Activated CD4-positive, CD25-positive, alpha-beta regulatory T cell (primary cell): ENCODE data around the gene GPR12.
"Not testable (repeated sequence)": the region's sequence is repeated elsewhere in the genome, so short reads cannot be mapped to it uniquely, and the experiment has no call there.

Experiments used
- DNase-seq, 4 experiments: peaks; one replicate each; lab custom pipeline; 2025; lab: John Stamatoyannopoulos, UW

The GPR12 gene

DNA sequence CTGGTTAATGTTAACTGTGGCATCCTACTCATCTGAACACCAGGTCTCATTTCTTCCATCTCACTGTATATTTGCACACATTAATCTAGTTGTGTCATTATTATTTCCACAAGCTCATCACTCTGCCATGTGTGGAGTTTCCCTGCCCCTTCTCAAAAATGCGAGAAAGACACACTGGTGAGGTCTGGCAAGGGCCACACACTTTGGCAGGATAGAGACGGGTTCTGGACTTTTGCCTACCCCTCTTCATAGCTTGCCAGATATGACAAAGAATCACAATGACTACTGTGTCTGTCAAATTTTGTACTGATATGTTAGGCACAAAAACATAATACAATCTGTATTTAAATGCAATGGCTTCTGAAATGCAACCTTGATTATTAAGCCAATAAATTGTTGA is 12.9 kb downstream of the GPR12 start:
- no peak for DNase-seq

DNA sequence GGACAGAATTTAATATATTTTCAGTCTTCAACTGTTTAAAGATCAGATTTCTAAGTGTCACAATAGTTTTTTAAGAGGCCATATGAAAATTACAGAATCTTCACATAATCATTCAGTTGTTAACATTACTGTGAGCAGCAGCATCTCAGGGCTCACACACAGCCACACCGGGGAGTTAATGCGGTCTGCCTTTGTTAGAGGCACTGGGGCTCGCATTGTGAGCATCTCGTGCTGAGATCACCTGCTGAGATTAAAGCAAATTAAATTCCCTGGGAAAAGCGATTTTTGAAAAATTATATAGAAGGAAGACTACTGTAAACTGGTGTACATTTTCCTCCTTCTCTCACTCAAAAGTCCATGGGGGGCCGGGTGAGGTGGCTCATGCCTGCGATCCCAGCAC is 16.6 kb downstream of the GPR12 start:
- no peak for DNase-seq

DNA sequence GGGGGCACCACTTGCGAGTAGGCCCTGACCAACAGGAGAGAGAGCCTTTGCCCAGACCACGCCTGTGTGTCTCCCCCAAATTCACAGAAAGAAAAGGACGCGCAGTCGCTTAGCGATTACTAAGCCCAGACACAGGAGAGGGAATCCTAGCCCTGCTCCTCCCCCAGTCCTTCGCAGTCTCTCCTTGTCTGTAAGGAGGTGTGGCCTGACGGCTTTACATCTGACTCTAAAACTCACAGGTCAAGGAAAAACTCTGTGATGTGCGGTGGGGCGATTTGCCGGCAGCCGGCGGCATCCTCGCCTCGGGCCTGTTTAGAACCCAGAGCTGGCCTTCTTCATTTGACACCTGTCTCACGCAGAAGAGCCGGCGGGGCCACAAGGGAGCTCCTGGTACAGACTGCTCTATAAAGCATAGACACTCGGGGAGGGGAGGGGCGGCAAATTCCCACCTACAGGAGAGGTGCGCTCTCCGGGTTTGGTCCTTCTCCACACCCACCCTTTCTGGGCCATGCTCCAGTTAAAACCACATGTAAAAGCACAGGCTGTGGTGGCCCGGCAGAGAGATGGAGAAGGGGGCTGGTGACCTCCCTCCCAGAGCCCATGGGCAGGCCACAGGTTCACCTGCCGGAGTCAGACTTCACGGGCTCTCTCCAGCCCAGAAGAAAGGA is 17.8 kb downstream of the GPR12 start:
- no peak for DNase-seq

DNA sequence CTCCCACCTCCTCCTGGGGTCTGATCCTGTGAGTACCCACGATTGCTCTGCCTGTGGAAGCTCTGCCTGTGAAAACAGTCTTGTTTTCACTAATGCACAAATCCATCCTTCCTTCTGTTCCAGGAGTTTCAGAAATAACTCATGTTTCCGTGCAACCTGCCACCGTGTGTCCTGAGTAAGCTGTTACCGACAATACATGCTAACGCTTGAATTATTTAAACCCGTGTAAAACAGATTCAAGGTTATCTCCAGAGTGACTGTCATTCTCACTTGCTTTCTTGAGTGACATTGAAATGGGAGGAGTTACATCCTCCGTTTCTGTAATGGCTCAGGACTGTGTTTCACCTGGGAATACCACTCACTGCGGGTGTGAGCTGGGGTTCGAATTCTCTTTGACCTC is 24.9 kb downstream of the GPR12 start:
- no peak for DNase-seq

DNA sequence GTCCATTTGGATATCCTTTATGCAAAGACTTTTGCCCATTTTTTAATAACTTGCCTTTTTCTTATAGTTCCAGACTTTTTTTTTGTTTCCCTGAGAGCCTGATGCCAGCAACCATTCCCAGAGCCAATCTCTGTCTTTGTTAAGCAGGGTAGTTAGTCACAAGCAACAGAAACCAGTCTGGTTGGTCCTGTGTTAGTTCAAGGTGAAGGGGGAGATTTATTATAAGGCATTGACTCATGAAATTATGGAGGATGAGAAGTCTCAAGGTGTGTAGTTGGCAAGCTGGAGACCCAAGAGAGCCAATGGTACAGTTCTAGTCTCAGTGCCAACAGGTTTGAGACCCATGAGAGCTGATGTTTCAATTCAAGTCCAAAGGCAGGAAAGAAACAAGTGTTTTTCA is 33.0 kb downstream of the GPR12 start:
- no peak for DNase-seq

DNA sequence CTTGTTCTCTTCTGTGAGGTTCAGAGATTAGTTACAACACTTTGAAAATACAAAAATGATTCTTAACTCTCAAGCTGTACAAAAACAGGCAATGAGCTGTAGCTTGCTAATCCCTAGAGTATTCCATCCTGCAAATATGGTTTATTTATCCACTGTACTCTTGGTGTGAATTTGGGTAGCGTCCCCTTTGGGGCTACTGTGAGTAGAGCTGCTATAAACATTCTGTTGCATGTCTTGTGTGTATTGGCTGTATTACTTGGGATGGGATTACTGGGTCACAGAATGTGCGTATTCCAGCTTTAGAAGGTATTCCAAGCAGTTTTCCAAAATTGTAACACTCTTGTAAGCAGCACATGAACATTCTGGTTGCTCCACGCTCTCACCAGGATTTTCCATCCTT is 33.5 kb downstream of the GPR12 start:
- no peak for DNase-seq

DNA sequence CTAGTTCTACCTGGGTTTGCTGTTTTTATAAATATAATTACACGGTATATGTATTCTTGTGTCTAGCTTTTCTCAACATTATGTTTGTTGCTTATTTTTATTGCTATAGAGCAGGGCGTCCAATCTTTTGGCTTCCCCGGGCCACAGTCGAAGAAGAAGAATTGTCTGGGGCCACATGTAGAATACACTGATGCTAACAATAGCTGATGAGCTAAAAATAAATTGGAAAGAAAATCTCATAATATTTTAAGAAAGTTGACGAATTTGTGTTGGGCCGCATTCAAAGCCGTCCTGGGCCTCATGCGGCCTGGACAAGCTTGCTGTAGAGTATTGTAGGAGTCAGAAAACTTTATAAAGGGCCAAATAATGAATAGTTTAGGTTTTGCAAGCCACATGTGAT is 33.9 kb downstream of the GPR12 start:
- no peak for DNase-seq

DNA sequence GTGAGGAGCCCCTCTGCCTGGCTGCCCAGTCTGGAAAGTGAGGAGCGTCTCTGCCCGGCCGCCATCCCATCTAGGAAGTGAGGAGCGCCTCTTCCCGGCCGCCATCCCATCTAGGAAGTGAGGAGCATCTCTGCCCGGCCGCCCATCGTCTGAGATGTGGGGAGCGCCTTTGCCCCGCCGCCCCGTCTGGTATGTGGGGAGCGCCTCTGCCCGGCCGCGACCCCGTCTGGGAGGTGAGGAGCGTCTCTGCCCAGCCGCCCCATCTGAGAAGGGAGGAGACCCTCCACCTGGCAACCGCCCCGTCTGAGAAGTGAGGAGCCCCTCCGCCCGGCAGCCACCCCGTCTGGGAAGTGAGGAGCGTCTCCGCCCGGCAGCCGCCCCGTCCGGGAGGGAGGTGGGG is 37.0 kb downstream of the GPR12 start:
- not testable (repeated sequence) for DNase-seq

DNA sequence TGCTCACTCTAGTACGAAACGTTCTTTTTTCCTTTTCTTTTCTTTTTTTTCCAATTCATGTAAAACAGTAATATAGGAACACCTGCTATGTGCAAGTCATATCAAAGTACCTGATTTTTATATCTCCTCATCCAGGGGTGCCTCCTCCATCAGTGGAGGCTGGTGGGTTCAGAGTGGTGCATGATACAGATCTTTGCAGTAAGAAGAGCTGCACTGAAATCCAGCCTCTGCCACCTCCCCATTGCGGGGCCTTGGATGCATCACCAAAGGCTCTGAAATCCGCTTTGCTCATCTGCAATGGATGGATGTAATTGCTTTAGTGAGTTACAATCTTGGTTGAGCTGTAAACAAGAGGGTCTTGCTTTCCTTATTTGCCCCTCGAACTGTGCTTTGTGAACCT is 38.3 kb downstream of the GPR12 start:
- no peak for DNase-seq

DNA sequence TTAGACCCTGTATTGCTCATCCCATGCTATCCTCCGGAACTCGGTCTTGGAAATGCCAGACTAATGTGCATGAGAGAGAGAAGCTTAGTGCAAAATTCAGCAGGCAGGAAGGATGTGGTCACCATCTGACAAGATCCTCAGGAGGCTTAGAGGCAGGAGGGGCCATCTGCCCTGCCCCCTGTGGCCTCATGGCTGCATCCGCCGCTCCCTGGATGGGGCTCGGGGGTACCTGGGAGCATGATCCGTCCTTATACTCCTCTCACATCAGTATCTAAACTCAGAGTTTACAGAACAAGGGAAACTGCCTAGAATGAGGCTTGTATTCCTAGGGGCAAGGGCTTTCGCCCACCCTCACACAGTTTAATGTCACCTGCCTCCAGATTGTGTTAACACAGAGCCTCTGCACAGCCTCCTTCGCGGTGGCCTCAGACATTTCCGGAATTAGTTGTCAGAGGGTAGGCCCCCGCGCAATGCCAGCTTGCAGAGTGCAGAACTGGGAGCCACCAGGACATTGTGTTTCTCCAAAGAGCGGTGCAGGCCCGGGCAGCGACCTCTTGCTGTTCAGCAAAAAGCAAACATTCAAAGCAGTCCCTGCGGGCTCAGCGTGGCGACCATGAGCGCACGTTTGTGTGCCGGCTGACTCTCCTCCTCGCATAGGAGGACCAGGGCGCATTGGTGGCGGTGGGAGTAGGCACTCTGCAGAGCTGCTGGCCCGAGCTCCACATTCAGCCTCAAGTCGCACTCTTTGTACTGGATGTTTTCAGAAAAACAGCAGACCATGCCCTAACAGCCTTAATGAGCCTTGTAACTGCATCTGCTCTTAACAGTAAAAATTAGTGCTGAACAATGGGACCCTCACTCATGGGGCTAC is 39.1 kb downstream of the GPR12 start:
- no peak for DNase-seq

DNA sequence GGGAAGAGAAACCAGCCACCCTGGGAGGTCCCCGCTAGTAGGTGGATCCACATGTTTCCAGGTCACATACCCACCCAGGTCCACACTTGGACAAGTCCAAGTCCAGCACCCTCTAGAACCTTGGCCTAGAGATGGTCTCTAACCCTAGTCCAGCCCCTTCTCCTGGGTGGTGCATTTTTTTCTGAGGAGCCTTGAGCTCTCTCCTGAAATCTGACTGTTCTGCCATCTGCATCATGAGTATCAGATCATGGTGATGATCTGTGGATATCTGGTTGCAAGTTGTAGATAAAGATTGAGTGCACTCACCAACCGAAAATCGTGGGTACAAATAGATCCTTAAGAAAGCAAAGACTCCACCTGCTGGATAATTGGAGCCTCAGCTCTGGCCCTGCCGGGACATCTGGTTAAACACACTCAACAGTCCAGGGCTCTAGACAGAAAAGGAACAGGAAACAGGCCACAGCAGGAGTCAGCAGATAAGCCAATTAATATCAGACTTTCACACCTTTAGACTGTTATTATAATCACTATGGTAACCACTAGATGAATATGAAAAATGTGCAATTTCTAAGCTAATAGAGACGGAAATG is 41.1 kb downstream of the GPR12 start:
- no peak for DNase-seq

DNA sequence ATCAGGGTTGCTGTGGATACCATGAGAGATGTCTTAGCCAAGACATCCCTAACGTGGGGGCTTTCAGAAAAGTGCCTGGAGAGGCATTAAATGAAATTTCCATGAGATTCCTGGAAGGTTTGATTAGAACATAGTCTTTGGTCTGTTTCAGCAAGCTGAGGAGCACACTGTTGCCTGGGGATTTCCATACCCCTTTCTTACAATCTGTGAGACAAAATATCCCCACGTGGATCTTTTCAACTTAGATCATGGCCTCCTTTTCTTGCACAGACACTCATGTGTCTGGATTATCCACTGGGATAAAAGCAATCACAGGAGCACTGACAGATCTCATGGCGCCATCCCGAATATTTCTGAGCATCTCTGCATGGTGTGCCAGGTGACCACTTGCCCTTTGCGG is 41.7 kb downstream of the GPR12 start:
- no peak for DNase-seq

DNA sequence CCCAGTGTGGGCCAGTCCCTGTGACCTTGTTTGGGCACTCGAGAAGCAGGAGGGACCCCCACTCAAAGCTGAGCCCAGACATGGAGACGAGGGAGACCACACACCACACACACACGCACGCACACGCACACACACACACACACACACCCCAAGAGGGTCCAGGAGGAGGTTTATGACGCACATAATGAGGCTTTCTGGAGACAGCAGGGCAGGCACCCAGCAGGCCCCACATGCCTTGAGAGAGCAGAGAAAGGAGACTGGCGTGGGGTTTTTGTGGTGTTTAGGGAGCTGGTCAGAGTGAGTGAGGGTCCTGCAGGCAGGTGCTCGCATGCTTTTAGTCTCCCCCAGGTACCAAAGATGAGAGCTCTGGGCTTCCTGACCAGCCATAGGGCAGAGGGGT is 42.4 kb downstream of the GPR12 start:
- no peak for DNase-seq

DNA sequence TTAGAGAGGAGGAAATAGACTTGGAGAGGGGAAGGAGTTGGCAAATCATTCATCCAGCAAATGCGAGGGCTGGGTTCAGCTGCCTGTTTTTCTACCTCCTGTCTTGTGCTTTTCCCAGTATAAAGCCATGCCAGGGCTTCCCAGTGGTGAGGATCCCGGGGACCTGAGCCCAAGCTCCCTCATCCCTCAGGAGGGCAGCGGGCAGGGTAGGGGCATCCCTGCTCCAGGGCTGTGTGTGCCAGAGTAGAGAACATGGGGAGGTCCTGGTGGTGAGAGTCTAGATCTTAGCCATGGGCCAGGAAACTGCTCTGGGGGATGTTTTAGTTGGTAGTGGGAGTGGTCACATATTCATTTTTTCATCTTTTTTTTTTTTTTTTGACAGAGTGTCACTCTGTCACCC is 43.6 kb downstream of the GPR12 start:
- DNase-seq, result no peak

DNA sequence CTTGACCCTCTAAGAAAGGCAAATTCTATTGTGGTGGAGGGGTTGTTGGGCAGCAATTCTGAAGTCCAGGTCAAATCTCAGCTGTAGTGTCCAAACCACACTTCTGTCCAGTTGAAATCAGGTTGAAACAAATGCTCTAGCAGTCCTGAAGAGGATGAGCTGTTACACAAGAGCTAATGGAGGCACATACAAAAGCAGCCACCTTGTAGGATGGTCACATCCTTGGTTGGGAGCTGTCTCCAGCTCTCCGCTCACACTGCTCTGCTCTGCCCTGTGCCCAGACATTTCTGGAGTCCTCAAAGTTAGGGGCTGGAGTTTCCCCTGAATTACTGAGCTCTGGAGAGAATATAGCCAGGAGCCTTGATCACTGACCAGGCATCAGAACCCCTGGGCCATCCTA is 47.2 kb downstream of the GPR12 start:
- no peak for DNase-seq

DNA sequence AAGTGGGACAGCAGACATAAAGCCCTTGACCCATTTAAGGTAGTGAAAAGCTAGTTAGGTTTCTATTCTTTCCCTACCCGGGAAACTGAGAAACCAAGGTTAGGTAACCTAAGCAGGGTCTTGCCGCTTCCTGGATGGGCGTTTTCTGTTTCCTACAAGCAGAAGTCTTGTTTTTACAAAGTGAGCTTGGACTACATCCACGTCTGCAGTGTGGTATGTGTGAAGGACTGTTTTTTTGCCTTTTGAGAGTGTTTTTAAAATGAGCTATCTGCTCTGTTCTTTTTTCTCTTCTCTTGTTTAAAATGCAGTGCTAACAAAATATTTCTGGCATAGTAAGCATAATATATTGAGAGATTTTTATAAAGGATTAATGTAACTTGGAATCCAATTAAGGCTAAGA is 49.4 kb downstream of the GPR12 start:
- DNase-seq, result no peak

DNA sequence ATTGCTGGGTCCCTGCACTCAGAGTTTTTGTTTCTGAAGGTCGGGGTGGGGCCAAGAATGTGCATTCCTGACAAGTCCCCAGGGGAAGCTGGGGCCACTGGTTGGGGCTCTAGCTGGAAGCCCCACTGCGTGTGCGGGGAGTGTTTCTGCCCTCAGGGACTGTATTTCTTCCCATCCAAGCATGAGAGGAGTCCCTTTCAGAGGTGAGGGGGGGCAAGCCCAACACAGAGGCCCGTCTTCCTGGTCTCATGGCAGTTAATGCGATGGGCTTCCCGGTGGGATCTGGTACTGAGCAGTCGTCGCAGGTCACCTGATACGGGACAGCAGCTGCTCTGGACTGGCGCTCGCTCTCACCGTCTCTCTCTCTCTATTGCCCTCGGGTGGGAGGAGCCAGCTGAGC is 50.4 kb downstream of the GPR12 start:
- DNase-seq, result no peak

DNA sequence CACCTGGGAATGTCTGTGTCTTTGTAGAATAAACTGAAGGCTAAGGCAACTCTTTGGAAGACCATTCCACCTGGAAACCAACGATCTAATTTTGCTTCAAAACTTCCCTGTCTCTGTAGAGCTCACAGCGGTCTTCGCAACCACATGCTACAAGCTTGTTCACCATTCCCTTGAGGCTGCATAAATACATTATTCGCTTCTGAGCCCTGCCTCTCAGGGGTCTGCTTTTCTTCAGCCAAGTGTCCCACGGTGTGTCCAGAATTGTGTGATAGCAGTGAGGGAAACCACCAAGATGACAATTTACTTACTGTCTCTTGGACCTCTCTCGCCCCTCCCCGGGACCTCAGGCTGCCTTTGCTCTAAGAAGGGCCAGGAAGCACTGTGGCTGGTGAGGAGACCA is 51.1 kb downstream of the GPR12 start:
- no peak for DNase-seq

DNA sequence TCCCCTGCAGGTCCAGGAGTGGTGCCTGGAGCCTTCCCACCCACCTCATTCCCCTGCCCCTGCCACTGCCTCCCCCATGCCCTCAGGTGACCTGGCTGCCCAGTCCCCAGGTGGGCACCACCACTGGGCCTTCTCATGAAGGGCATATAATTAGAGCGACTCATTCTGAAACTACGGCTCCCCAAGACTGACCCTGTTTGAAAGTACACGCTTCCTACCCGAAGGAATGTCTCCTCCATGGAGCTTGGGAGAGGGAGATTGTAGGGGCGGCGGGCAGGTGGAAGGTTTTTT is 52.6 kb downstream of the GPR12 start:
- no peak for DNase-seq

DNA sequence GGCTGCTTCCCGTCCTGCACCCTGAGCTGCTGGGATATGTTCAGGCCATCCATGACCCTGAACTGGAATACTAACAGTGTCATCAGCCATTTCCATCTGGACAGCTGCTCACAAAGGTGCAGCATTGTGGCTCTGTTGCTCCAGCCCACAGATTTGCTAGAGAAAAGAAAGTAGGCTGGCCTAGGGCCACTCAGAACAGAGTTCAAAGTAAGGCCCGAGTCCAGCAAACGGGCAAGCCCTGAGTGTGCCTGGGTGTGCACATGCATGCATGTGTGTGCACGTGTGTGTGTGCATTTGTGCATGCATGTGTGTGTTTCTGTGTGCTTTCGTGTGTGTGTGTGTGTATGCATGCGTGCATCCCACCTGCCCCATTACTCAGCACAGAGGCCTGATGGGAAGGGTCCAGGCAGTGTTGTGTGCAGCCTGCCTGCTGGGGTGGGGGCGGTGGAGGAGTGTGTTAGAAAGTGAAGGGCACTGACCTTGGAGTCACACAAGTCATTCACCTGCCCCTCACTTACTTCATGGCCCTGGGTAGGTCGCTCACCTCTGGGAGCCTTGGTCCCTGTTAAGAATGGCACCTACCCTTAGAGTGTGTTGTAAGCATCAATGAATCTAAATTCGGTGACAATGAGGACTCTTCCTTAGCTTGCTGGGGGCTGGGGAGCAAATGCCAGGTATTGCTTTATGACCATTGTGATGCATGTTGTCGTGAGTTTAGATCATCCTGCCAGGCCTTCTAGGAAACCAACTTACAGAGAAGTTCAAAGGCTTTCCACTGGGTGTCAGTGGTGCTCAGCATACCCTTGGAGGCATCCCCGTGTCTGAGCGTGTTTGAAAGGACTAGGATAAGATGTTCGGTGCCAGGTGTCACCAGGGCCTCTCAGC is 53.2 kb downstream of the GPR12 start:
- no peak for DNase-seq

DNA sequence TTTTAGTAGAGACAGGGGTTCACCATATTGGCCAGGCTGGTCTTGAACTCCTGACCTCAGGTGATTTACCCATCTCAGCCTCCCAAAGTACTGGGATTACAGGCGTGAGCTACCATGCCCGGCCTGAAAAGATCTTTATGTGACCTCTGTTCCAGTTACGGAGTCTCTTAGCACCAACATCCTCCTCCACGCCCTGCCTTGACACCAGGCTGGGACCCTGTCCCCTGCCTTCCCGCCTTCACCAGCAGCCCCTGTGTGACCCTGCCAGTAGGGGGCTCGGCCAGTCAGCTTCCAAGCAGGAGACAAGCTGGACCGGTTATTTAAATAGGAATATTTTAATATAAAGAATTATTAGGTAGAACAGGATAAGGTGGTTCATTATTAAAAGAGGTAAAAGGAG is 54.2 kb downstream of the GPR12 start:
- no peak for DNase-seq

DNA sequence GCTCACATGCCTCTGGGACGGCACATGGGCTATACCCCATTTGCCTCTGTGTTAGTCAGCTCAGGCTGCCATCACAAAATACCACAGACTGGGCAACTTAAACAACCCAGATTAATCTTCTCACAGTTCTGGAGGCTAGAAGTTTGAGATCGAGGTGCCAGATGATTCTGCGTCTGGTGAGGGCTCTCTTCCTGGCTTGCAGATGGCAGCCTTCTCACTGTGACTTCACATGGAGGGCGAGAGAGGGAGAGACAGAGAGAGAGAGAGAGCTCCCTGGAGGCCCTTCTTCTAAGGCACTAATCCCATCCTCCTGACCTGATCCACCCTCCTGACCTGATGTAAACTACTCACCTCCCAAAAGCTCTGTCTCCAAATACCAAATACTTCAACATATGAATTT is 55.0 kb downstream of the GPR12 start:
- DNase-seq, result no peak
